BE2C (cell line): Measurements from ENCODE around the gene EEF1E1.

Experiments used
- DNase-seq: peaks from one replicate; pipeline ENCODE4 v3.0.0-alpha.2; 2020
- H3K27me3 ChIP-seq: fragments of 250-450 bp; sonication (Bioruptor Pico); 2 replicates; pipeline ENCODE4 v1.5.1; 2020; ENCODE audit warnings: mild to moderate bottlenecking
- H3K36me3 ChIP-seq: fragments of 250-450 bp; sonication (Bioruptor Pico); 2 replicates; pipeline ENCODE4 v1.5.1; 2020; ENCODE audit warnings: mild to moderate bottlenecking
- H3K4me1 ChIP-seq: fragments of 250-450 bp; sonication (Bioruptor Pico); 2 replicates; pipeline ENCODE4 v1.5.1; 2020
- H3K4me3 ChIP-seq: 2 replicates; pipeline ENCODE4 v1.5.1; 2011; ENCODE audit warnings: low read depth, low read length
- H3K9me3 ChIP-seq: fragments of 250-450 bp; sonication (Bioruptor Pico); 2 replicates; pipeline ENCODE4 v1.5.1; 2020
- TF ChIP-seq, protein P1 (sequence below): IDR thresholded peaks from 2 replicates; pipeline ENCODE4 v1.5.1; 2012; ENCODE audit warnings: mild to moderate bottlenecking, low read depth, low read length

The EEF1E1 gene

DNA sequence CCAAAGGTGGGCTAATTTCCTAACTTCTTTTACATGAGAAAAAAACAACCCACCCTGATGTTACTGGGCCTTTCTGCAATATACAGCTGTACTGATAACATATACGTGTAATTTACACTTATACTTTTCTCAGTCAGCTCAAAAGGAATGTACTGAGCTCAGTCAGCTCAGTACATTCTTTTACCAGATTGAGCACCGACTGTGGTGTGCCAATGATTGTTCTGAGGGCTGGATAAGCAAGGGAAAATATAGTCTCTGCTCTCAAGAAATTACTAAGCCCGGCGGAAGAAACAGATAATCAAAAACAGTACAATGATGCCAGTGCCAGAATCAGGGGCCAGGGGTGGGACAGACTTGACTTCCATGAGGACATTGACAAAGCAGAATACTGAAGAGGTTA lies 28.1 kb downstream of the EEF1E1 start:
- TF ChIP-seq, protein P1, sequence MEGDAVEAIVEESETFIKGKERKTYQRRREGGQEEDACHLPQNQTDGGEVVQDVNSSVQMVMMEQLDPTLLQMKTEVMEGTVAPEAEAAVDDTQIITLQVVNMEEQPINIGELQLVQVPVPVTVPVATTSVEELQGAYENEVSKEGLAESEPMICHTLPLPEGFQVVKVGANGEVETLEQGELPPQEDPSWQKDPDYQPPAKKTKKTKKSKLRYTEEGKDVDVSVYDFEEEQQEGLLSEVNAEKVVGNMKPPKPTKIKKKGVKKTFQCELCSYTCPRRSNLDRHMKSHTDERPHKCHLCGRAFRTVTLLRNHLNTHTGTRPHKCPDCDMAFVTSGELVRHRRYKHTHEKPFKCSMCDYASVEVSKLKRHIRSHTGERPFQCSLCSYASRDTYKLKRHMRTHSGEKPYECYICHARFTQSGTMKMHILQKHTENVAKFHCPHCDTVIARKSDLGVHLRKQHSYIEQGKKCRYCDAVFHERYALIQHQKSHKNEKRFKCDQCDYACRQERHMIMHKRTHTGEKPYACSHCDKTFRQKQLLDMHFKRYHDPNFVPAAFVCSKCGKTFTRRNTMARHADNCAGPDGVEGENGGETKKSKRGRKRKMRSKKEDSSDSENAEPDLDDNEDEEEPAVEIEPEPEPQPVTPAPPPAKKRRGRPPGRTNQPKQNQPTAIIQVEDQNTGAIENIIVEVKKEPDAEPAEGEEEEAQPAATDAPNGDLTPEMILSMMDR: no peak
- H3K4me1 ChIP-seq: peaks cover 8% of the 10 kb centered on the region
- H3K27me3 ChIP-seq: no peaks in the 10 kb centered on the region
- H3K4me3 ChIP-seq: no peak overlapping the region
- no peak for DNase-seq
- no peaks in the 10 kb centered on the region for H3K9me3 ChIP-seq
- H3K36me3 ChIP-seq: peaks cover 5% of the 10 kb centered on the region; the same call in 1 of the 2 replicates

GRCh38 chr6:8073758-8074157 lies 28.6 kb downstream of the EEF1E1 start:
- TF ChIP-seq, protein P1: no peak

GRCh38 chr6:8070718-8071117 lies 31.6 kb downstream of the EEF1E1 start:
- TF ChIP-seq, protein P1: no peak
- H3K4me1 ChIP-seq: peaks cover 8% of the 10 kb centered on the region
- H3K36me3 ChIP-seq: no peaks in the 10 kb centered on the region
- no peak for DNase-seq
- no peaks in the 10 kb centered on the region for H3K9me3 ChIP-seq
- no peak overlapping the region for H3K4me3 ChIP-seq
- no peaks in the 10 kb centered on the region for H3K27me3 ChIP-seq

More at GRCh38 chr6:8073758-8074157, 28.6 kb downstream of the EEF1E1 start:
- Histone ChIP-seq H3K36me3 (peaks cover 5% of the 10 kb centered on the region; the same call in 1 of the 2 replicates), H3K4me1 (peaks cover 8% of the 10 kb centered on the region), H3K4me3 (no peak overlapping the region), H3K27me3 (no peaks in the 10 kb centered on the region), H3K9me3 (no peaks in the 10 kb centered on the region)
- DNase-seq: no peak

GRCh38 chr6:8069631-8070284 lies 32.6 kb downstream of the EEF1E1 start:
- H3K9me3 ChIP-seq: no peaks in the 10 kb centered on the region
- TF ChIP-seq, protein P1: no peak
- H3K4me1 ChIP-seq: peaks cover 8% of the 10 kb centered on the region

DNA sequence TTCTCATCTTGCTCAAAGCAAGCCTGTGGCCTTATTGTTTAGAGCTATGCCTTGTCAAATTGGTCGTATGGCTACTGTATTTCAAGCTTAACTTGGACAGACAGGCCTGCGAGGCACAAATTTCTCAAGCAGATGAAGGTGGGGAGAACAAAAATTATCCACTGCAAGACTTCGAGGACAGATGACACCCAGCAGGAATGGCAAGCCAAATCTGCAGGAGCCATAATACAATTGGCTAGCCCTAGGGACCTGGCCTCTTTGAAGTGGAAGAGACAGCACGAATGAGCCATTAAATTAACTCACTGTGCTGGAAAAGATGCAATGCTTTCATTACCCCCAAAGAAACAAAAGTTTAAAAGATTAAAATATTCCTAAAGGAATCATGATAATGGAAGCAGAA lies 33.2 kb downstream of the EEF1E1 start:
- H3K4me3 ChIP-seq: no peak overlapping the region
- H3K4me1 ChIP-seq: peaks cover 8% of the 10 kb centered on the region
- TF ChIP-seq, protein P1: no peak
- no peaks in the 10 kb centered on the region for H3K36me3 ChIP-seq
- no peaks in the 10 kb centered on the region for H3K27me3 ChIP-seq
- DNase-seq: no peak
- H3K9me3 ChIP-seq: no peaks in the 10 kb centered on the region

More at GRCh38 chr6:8069631-8070284, 32.6 kb downstream of the EEF1E1 start:
- no peaks in the 10 kb centered on the region for H3K27me3 ChIP-seq
- no peaks in the 10 kb centered on the region for H3K36me3 ChIP-seq
- DNase-seq: no peak
- H3K4me3 ChIP-seq: no peak overlapping the region

DNA sequence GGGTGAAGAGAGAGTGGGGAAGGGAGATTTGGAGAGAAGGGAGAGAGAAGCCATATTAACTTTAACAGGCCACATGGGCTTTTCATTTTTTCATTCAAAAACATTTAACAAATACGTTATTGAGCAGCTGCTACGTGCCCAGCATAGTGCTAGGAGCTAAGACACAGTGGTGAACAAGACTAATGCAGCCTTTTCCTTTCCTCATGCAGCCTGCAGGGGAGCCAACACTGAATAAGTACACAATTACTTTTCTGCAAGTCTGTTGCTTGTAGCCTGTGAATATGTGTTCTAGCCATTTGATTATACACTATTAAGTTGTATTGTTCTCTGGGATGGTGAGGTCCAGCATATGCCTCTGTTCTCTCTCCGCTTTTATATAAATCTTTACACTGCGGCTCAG lies 36.2 kb downstream of the EEF1E1 start:
- H3K36me3 ChIP-seq: peaks cover 3% of the 10 kb centered on the region; the same call in 1 of the 2 replicates
- peaks cover 8% of the 10 kb centered on the region for H3K4me1 ChIP-seq
- TF ChIP-seq, protein P1: 0 out of 2 replicates have a peak, but pooled peaks have one; percentile 13
- no peak for DNase-seq
- no peak overlapping the region for H3K4me3 ChIP-seq
- no peaks in the 10 kb centered on the region for H3K27me3 ChIP-seq
- H3K9me3 ChIP-seq: no peaks in the 10 kb centered on the region
